ENCODE measurements around the gene CHAF1A.

CHAF1A gene, protein sequence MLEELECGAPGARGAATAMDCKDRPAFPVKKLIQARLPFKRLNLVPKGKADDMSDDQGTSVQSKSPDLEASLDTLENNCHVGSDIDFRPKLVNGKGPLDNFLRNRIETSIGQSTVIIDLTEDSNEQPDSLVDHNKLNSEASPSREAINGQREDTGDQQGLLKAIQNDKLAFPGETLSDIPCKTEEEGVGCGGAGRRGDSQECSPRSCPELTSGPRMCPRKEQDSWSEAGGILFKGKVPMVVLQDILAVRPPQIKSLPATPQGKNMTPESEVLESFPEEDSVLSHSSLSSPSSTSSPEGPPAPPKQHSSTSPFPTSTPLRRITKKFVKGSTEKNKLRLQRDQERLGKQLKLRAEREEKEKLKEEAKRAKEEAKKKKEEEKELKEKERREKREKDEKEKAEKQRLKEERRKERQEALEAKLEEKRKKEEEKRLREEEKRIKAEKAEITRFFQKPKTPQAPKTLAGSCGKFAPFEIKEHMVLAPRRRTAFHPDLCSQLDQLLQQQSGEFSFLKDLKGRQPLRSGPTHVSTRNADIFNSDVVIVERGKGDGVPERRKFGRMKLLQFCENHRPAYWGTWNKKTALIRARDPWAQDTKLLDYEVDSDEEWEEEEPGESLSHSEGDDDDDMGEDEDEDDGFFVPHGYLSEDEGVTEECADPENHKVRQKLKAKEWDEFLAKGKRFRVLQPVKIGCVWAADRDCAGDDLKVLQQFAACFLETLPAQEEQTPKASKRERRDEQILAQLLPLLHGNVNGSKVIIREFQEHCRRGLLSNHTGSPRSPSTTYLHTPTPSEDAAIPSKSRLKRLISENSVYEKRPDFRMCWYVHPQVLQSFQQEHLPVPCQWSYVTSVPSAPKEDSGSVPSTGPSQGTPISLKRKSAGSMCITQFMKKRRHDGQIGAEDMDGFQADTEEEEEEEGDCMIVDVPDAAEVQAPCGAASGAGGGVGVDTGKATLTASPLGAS

DNA sequence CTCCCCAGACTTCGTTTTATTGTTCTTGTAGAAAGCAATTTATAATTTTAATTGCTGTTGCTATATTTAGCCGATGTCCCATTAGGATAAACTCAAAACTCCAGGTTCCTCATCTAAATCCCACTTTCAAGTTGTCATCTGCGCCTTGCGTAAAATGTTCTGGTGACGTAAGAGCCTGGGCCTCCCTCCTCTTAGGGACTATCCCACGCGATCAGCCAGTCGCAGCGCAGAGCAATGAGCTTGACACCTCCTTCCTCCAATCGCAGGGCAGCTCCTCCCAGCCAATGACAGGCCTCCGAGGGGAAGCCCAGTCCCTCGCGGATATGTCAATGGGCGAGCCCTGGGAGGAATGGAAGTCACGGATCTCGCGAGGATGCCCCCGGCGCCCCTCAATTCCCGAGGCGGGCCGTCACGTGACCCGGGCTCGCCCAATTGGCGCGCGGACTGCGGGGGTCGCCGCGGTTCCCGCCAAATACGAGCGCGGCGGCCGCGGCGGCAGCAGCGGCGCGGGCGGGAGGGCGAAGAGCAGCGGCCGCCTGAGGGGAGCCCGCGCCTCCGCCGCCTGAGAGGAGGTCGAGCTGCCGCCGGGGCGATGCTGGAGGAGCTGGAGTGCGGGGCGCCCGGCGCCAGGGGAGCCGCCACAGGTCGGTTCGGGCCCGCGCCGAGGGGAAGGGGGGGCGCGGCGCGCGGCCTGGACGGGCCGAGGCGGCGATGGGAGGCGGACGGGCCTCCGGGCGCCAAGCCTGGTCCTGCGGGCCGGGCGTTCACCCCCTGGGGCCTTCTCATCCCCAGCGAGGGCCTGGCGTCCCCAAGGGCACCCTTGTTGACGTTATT is at the start of gene CHAF1A:
CHAF1A (plus strand) TSS at position 470 of the 834 bp plus-strand sequence; CDS start at position 593, 123 bp downstream.
- H3K4me1 Mint-ChIP-seq: peaks cover 42% of the 10 kb centered on the region
- peak within 1 kb of the TSS; percentile 97 for H3K4me3 Mint-ChIP-seq
- no peaks in the 10 kb centered on the region for H3K9me3 Mint-ChIP-seq
- peak; percentile 94 for ATAC-seq
- H3K36me3 Mint-ChIP-seq: peaks cover 76% of the 10 kb centered on the region
- peak; percentile 99 for DNase-seq (ENCODE audit: low spot score in 2 of 2)
- peak within 1 kb of the TSS; percentile 94 for H3K27ac Mint-ChIP-seq

DNA sequence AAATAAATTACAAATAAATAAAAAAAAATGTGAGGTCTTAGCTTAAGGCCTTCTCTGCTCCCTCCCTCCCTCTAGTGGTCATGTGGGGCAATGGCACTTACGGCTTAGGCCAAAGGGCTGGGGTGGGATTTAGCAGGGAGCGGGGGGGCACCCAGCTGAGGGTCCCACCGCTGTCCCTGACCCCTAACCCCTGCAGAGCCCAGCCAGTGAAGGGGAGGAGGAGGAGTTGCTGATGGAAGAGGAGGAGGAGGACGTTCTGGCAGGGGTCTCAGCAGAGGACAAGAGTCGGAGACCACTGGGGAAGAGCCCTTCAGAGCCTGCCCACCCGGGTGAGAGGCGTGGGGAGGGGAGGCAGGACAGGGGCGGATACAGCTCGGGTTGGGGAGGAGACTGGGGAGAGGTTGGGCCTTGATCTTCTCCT is 49.7 kb upstream of the CHAF1A start:
- Mint-ChIP-seq H3K4me3 (no peak overlapping the region), H3K4me1 (no peaks in the 10 kb centered on the region), H3K9me3 (no peaks in the 10 kb centered on the region), H3K27ac (peak overlapping the region; percentile 71), H3K36me3 (peaks cover 71% of the 10 kb centered on the region)
- peak; percentile 61 for ATAC-seq
- peak; percentile 36 to 76 for DNase-seq (ENCODE audit: low spot score in 2 of 2)

GRCh38 chr19:4354282-4354681 is 48.2 kb upstream of the CHAF1A start:
- H3K27ac Mint-ChIP-seq: no peak overlapping the region
- no peaks in the 10 kb centered on the region for H3K4me1 Mint-ChIP-seq

GRCh38 chr19:4354897-4355296 is 47.5 kb upstream of the CHAF1A start:
- DNase-seq (ENCODE audit: low spot score in 2 of 2) (no peak), ATAC-seq (no peak)
- Mint-ChIP-seq H3K27ac (no peak overlapping the region), H3K36me3 (peaks cover 77% of the 10 kb centered on the region), H3K4me1 (no peaks in the 10 kb centered on the region), H3K4me3 (no peak overlapping the region), H3K9me3 (no peaks in the 10 kb centered on the region)

More at GRCh38 chr19:4354282-4354681, 48.2 kb upstream of the CHAF1A start:
- no peak overlapping the region for H3K4me3 Mint-ChIP-seq
- DNase-seq (ENCODE audit: low spot score in 2 of 2) (no peak), ATAC-seq (no peak)
- peaks cover 75% of the 10 kb centered on the region for H3K36me3 Mint-ChIP-seq
- no peaks in the 10 kb centered on the region for H3K9me3 Mint-ChIP-seq

DNA sequence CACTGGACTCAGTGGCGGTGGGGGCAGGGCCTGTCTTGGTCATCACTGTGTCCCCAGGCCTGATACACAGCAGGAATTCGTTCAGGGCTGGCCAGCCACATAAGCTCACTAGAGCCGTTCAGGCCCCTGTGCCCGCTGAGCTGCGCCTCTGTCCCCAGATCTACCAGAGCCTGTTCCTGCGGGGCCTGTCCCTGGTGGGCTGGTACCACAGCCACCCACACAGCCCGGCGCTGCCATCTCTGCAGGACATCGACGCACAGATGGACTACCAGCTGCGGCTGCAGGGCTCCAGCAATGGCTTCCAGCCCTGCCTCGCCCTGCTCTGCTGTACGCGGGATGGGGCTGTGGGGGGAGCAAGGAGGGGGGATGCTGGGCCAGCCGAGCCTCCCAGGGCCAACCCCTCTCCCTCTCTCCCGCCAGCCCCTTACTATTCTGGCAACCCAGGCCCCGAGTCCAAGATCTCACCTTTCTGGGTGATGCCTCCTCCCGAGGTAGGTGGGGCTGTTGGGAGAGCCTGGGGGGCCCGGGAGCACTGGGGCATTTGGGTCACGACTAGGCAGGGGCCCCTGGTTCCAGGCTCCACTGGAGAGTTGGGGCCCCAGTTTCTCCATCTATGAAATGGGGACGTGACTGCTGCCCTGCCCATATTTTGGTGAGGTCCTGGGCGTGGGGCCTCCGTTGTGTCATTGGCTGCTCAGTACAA is 45.2 kb upstream of the CHAF1A start:
- H3K4me1 Mint-ChIP-seq: peaks cover 4% of the 10 kb centered on the region
- DNase-seq (ENCODE audit: low spot score in 2 of 2) (no peak), ATAC-seq (no peak)
- no peak overlapping the region for H3K4me3 Mint-ChIP-seq
- H3K27ac Mint-ChIP-seq: peak overlapping the region; percentile 37
- peaks cover 88% of the 10 kb centered on the region for H3K36me3 Mint-ChIP-seq
- no peaks in the 10 kb centered on the region for H3K9me3 Mint-ChIP-seq

GRCh38 chr19:4357921-4358326 is 44.5 kb upstream of the CHAF1A start:
- H3K4me1 Mint-ChIP-seq: peaks cover 5% of the 10 kb centered on the region
- ATAC-seq: no peak
- no peak overlapping the region for H3K4me3 Mint-ChIP-seq
- no peak for DNase-seq (ENCODE audit: low spot score in 2 of 2)
- H3K36me3 Mint-ChIP-seq: peaks cover 88% of the 10 kb centered on the region
- H3K9me3 Mint-ChIP-seq: no peaks in the 10 kb centered on the region
- H3K27ac Mint-ChIP-seq: peak overlapping the region; percentile 37

- H3K27ac Mint-ChIP-seq: no peak overlapping the region
Measured at GRCh38 chr19:4358709-4359626, 43.5 kb upstream of the CHAF1A start.

DNA sequence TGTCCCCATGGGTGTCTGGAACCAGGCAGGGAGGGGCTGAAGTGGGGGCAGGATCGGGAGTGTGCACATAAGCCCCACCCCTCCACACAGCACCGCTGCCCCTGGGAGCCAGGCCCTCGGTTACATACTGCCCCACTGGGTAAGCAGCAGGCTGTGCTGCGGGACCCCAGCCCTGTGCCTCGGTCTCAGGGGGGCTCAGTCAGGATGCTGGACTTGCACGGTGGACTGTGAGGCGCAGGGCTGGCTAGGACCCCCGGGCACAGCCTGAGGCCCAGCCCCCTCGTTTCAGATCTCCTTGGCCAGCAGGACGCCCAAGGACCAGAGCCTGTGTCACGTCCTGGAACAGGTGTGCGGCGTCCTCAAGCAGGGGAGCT is 42.8 kb upstream of the CHAF1A start:
- Mint-ChIP-seq H3K4me3 (no peak overlapping the region), H3K9me3 (no peaks in the 10 kb centered on the region), H3K36me3 (peaks cover 90% of the 10 kb centered on the region), H3K4me1 (peaks cover 5% of the 10 kb centered on the region), H3K27ac (peak overlapping the region; percentile 45)
- ATAC-seq (peak; percentile 14), DNase-seq (ENCODE audit: low spot score in 2 of 2) (no peak)

More at GRCh38 chr19:4358709-4359626, 43.5 kb upstream of the CHAF1A start:
- ATAC-seq (no peak), DNase-seq (ENCODE audit: low spot score in 2 of 2) (no peak)
- no peak overlapping the region for H3K4me3 Mint-ChIP-seq
- peaks cover 91% of the 10 kb centered on the region for H3K36me3 Mint-ChIP-seq
- no peaks in the 10 kb centered on the region for H3K9me3 Mint-ChIP-seq
- H3K4me1 Mint-ChIP-seq: peaks cover 5% of the 10 kb centered on the region

- ATAC-seq (no peak), DNase-seq (ENCODE audit: low spot score in 2 of 2) (no peak)
- Mint-ChIP-seq H3K9me3 (no peaks in the 10 kb centered on the region), H3K36me3 (peaks cover 93% of the 10 kb centered on the region), H3K27ac (peak overlapping the region; percentile 45), H3K4me1 (peaks cover 5% of the 10 kb centered on the region), H3K4me3 (no peak overlapping the region)
Measured at GRCh38 chr19:4360081-4360569, 42.3 kb upstream of the CHAF1A start.

DNA sequence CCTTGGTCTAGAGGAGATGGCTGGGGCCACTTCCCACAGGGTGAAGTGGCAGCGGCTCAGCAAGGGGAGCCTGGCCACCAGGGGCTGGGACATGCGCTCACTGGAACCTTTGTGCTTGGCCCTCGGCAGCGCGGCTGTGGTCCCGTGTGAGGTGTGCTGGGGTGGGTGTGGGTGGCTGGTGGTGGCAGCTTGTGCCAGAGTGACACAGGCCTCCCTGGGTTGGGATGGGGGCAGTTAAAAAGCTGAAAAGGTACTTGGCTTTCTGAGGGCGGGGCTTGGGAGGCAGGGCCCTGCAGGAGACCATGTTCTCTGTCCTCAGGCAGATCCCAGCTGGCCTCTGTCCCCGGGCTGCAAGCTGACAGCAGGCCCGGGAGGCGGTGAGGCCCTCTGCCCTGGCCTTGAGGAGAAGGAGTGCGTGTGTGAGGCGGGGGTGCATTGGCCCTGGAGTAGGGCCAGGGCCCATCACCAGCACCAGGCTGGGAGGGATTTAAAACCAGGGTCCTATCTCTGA is 41.7 kb upstream of the CHAF1A start:
- no peak for DNase-seq (ENCODE audit: low spot score in 2 of 2)
- Mint-ChIP-seq H3K27ac (peak overlapping the region; percentile 45), H3K4me1 (peaks cover 5% of the 10 kb centered on the region), H3K9me3 (no peaks in the 10 kb centered on the region), H3K36me3 (peaks cover 95% of the 10 kb centered on the region), H3K4me3 (no peak overlapping the region)
- ATAC-seq: no peak

DNA sequence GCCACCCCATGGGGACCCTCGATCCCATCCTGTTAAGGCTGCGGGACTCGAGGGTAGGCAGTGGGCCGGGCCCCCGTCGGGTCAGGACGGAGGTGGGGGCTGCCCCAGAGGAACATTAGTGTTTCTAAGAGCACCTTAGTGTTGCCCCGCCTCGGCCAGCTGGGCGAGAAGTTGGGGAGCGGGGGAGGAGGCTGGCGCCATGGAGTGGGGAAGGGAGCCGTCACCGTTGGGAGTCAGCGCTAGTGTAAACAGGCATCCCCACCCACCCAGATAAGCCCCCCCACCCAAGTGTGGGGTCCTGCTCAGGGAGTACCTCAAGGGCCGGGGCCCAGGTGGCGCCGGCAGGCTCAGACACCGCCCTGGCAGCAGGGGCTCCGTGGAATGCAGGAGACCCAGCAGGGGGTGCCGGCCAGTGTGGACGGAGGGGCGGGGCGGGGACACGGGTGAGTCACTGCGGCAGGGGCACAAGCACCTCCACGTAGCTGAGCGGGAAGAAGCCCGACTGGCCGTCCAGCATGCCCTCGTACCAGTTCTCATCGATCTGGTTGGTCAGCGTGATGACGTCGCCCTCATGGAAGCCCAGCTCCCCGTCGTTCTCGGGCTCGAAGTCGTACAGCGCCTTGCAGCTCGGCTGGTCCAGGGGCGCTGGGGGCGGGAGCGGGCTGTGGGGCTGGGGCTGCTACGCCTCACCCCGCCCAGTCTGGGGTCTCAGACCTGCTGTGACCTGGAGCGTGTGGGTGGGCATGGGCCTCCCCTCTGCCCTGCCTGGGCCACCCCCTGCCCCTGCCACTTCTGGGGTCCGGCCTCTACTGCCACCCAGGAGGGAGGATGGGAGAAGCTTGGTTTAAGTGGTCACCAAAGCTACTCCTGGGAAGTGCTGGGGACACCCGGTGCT is 41.0 kb upstream of the CHAF1A start:
- Mint-ChIP-seq H3K36me3 (peaks cover 95% of the 10 kb centered on the region), H3K9me3 (no peaks in the 10 kb centered on the region), H3K4me3 (no peak overlapping the region), H3K27ac (peak overlapping the region; percentile 64), H3K4me1 (peaks cover 5% of the 10 kb centered on the region)
- DNase-seq (ENCODE audit: low spot score in 2 of 2) (no peak), ATAC-seq (no peak)

DNA sequence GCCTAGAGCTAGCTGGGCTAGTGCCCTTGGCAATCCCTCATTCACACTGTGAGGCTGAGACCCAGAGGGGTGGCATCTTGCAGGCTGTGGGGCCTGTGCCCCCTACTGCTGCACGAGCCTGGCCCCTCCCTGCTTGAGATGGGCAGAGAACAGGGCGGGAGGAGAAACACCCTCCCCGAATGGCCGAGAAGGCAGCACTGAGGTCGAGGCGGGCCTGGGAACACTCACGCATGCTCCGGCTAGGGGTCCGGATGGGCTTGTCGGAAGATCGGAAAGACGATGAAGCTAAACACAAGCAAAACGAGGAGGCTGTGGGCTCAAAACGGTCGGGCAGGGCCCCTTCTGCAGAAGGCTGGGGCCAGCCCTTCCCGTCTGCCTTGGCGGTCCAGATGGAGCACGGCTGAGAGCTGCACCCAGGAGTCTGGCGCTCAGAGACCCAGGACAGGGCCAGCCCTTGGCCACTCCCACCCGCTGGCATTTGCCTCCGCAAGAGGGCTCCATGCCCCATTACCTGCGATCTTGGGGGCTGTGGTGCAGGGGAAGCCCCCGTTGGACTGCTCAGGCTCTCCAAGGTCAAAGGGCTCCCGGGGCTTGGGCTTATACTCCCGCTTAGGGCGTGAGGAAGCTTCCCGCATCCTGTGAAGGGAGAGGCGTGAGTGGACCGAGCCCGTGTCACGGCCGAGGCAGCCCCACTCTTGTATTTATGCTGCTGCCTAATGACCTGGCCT is 40.2 kb upstream of the CHAF1A start:
- no peak overlapping the region for H3K4me3 Mint-ChIP-seq
- H3K27ac Mint-ChIP-seq: peak overlapping the region; percentile 64
- no peaks in the 10 kb centered on the region for H3K9me3 Mint-ChIP-seq
- peaks cover 95% of the 10 kb centered on the region for H3K36me3 Mint-ChIP-seq
- peaks cover 10% of the 10 kb centered on the region for H3K4me1 Mint-ChIP-seq
- ATAC-seq: no peak
- DNase-seq (ENCODE audit: low spot score in 2 of 2): no peak
